HepG2 (cell line): ENCODE data around the gene SERPINA9. TPM values are rescaled to one million over a fixed set of nuclear protein-coding genes. Genes with fewer than 3 reads are reported as not detected.

Experiments used
- AFF4 ChIP-seq: sonication (generic); formaldehyde crosslinking; IDR thresholded peaks from 2 replicates; pipeline ENCODE4 v1.4.0; 2020; ENCODE audit warnings: missing genetic modification reagents
- DRAP1 ChIP-seq: IDR thresholded peaks from 2 replicates; pipeline ENCODE4 v1.6.1; 2016; ENCODE audit warnings: missing genetic modification reagents, missing compliant biosample characterization
- HOXA9 ChIP-seq: sonication (generic); formaldehyde crosslinking; IDR thresholded peaks from 2 replicates; pipeline ENCODE4 v1.8.1; 2022; ENCODE audit warnings: missing genetic modification reagents, mild to moderate bottlenecking, moderate library complexity, borderline replicate concordance
- KLF9 ChIP-seq: IDR thresholded peaks from 2 replicates; pipeline ENCODE4 v1.6.1; 2016; ENCODE audit warnings: low read depth
- REST ChIP-seq, 2 experiments: IDR thresholded peaks; 2 replicates each; pipeline ENCODE4 v1.6.1; 2011 to 2012; ENCODE audit warnings: low read length in 2 of 2, borderline replicate concordance in 1 of 2, low read depth in 1 of 2, mild to moderate bottlenecking in 1 of 2, moderate library complexity in 1 of 2
- YY1 ChIP-seq: IDR thresholded peaks from 2 replicates; pipeline ENCODE4 v1.6.1; 2011; ENCODE audit warnings: low read length, low read depth, moderate library complexity, mild to moderate bottlenecking; ENCODE audit not compliant: insufficient read depth, insufficient replicate concordance
- ZBTB42 ChIP-seq: sonication (generic); formaldehyde crosslinking; IDR thresholded peaks from 2 replicates; pipeline ENCODE4 v1.5.0; 2020; ENCODE audit warnings: mild to moderate bottlenecking, missing genetic modification reagents
- ZNF142 ChIP-seq: sonication (generic); formaldehyde crosslinking; IDR thresholded peaks from 2 replicates; pipeline ENCODE4 v1.4.0; 2020; ENCODE audit warnings: missing genetic modification reagents
- ZNF180 ChIP-seq: sonication (generic); formaldehyde crosslinking; IDR thresholded peaks from 2 replicates; pipeline ENCODE4 v1.4.0; 2020; ENCODE audit warnings: low read depth, missing genetic modification reagents, borderline replicate concordance
- ZNF501 ChIP-seq: sonication (generic); formaldehyde crosslinking; IDR thresholded peaks from 2 replicates; pipeline ENCODE4 v1.5.1; 2020; ENCODE audit warnings: mild to moderate bottlenecking, moderate library complexity, missing genetic modification reagents
- ZNF629 ChIP-seq: sonication (generic); formaldehyde crosslinking; conservative IDR thresholded peaks from 2 replicates; pipeline ENCODE4 v1.5.0; 2020; ENCODE audit warnings: missing genetic modification reagents
- ZNF639 ChIP-seq: conservative IDR thresholded peaks from 2 replicates; pipeline ENCODE4 v1.6.1; 2018; ENCODE audit warnings: missing genetic modification reagents
- polyA plus RNA-seq, 8 experiments: library from polyadenylated mRNA; depleted of rRNA in 3 of 8; stranded (reverse) in 7 of 8; unstranded in 1 of 8; fragments of >200 nt; fragmentation: Illumina TruSeq in 4 of 8; extraction: Trizol in 4 of 8; gene quantifications; 2 replicates each; pipeline versions ENCODE4 v1.2.1 to v1.2.3, GENCODE V29; 2011 to 2016; ENCODE audit warnings: low read depth in 4 of 8, missing spikeins in 1 of 8, mixed read lengths in 1 of 8; ENCODE audit not compliant: insufficient read depth in 1 of 8
- total RNA-seq, 5 experiments: library from RNA; depleted of rRNA; stranded (reverse); fragments of >200 nt; fragmentation: Illumina TruSeq; extraction: Trizol; gene quantifications; 2 replicates each; pipeline ENCODE4 v1.2.3, GENCODE V29; 2016; ENCODE audit warnings: low read depth in 1 of 5

The SERPINA9 gene
- total and polyA plus RNA-seq, 2 of the 13 experiments (the other 11 are each of a cell fraction or from before 2014, with no cell fraction given), result 0.21 TPM; not detected in 1

GRCh38 chr14:94485944-94486841, 10.2 kb upstream of the SERPINA9 start (continued):
- TF ChIP-seq REST (IDR thresholded peaks at IDR 0.05; ENCODE audit: borderline replicate concordance in 1 of 2, low read depth in 1 of 2, low read length in 2 of 2), result no peak
- TF ChIP-seq HOXA9 (CRISPR knock-in tag), result no peak
- TF ChIP-seq KLF9, result no peak
- TF ChIP-seq ZNF142, result no peak
- TF ChIP-seq ZNF180, result no peak
- TF ChIP-seq AFF4, result no peak
- TF ChIP-seq ZBTB42, result no peak
- TF ChIP-seq ZNF629 (CRISPR knock-in tag), result 0 out of 2 replicates have a peak, but pooled peaks have one; percentile 26
- TF ChIP-seq ZNF639 (CRISPR knock-in tag), result no peak
- TF ChIP-seq DRAP1 (CRISPR knock-in tag), result no peak
- peak; percentile 61 for TF ChIP-seq YY1
- TF ChIP-seq ZNF501 (CRISPR knock-in tag), result peak; percentile 39; the same call in 1 of the 2 replicates
